Keratinocyte (primary cell): ENCODE data around the gene KRT4.

Experiments used
- EZH2 ChIP-seq: IDR thresholded peaks from one replicate; pipeline ENCODE4 v1.6.1; 2012; ENCODE audit warnings: inconsistent platforms, mild to moderate bottlenecking, low read length, moderate library complexity
- TF ChIP-seq, protein P1 (sequence below), 3 experiments: IDR thresholded peaks in 1 of 3; conservative IDR thresholded peaks in 1 of 3; optimal IDR thresholded peaks in 1 of 3; 2 replicates in 2 of 3; 3 replicates in 1 of 3; pipeline versions ENCODE3 to v1.5.1; 2011; ENCODE audit warnings: low read length in 3 of 3, mild to moderate bottlenecking in 3 of 3, moderate library complexity in 2 of 3, control low read depth in 1 of 3, inconsistent platforms in 1 of 3; ENCODE audit not compliant: insufficient read depth in 2 of 3; ENCODE audit errors: extremely low read depth in 1 of 3

DNA sequence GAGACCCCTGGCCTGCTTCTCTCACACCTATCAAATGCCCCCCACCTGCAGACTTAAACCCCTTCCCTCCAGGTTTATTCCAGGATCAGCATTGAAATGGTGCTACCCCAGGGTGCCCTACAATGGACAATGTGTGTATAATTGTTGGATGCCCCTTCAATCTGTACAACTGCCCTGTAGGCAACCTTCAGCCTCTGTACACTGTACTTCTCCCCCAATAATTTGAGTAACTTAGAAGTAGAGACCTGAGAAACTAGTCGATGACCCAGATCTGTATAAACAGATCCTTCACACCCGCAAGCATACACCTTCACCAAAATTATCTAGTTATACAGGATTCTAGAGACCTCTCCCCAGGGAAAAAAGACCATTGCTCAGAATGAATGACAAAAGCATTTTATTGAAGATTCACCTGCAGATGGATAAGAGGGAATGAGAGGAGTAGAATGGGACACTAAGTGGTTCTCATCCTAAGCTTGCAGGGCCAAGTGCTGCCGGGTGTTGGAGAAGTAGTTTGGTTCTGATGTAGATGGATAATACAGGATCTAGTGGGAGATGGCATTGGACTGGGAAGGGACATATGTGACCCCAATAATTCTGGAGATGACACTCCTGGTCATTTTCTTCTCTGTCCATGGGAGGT, 7.6 kb downstream of the KRT4 start:
- TF ChIP-seq, protein P1, sequence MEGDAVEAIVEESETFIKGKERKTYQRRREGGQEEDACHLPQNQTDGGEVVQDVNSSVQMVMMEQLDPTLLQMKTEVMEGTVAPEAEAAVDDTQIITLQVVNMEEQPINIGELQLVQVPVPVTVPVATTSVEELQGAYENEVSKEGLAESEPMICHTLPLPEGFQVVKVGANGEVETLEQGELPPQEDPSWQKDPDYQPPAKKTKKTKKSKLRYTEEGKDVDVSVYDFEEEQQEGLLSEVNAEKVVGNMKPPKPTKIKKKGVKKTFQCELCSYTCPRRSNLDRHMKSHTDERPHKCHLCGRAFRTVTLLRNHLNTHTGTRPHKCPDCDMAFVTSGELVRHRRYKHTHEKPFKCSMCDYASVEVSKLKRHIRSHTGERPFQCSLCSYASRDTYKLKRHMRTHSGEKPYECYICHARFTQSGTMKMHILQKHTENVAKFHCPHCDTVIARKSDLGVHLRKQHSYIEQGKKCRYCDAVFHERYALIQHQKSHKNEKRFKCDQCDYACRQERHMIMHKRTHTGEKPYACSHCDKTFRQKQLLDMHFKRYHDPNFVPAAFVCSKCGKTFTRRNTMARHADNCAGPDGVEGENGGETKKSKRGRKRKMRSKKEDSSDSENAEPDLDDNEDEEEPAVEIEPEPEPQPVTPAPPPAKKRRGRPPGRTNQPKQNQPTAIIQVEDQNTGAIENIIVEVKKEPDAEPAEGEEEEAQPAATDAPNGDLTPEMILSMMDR (optimal IDR thresholded peaks at IDR 0.05 in 1 of 3, IDR thresholded peaks at IDR 0.05 in 1 of 3, conservative IDR thresholded peaks at IDR 0.05 in 1 of 3; ENCODE audit: extremely low read depth in 1 of 3, insufficient read depth in 2 of 3, low read length in 3 of 3) = no peak
- TF ChIP-seq EZH2 = no peak
